Activated CD8-positive, alpha-beta memory T cell treated with anti-CD3 and anti-CD28 coated beads, Interleukin-2, amount 50 U/mL, for 24 hours (primary cell): ENCODE results near the gene IFT22.
"Not testable (repeated sequence)": the region's sequence is repeated elsewhere in the genome, so short reads cannot be mapped to it uniquely, and the experiment has no call there.

Source experiments
- DNase-seq: peaks from one replicate; pipeline ENCODE4 v3.0.0-alpha.2; 2020; ENCODE audit errors: extremely low read depth

IFT22 gene

DNA sequence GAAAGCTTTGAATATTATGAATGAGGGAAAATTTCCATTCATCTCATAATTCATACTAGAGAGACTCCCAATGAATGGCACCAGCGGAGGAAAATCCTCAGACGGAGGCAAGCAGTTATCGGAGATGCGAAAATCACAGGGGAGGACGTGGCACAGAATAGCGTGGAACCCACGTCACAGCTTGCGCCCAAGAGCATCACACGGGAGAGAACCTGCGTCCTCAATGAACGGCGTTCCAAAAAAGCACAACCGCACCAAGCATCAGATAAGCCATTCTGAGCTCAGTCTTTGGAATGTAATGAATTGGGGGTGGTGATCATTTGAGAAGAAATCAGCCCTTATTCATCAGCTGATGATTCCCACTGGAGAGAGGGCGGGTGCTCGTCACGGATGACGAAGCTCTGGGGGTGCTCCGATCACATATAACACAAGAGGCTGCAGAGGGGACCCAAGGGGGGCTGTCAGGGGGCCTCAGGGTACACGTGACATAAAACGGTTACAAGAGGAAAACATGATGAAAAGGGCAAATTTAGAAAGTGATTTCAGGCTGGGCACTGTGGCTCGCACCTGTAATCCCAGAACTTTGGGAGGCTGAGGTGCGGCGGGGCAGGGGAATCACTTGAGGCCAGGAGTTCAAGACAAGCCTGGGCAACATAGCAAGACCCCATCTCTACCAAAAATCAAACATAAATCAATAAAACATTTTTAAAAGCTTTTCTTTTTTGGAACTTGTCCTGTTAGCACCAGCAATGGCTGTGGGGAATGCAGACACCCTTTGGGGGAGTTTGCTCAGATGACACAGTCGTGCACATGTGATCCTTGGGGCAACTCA lies 42.9 kb downstream of the IFT22 start:
- DNase-seq, result no peak

GRCh38 chr7:101277155-101277554 lies 44.5 kb downstream of the IFT22 start:
- DNase-seq, result no peak

- DNase-seq, result no peak
These were observed 48.4 kb downstream of the IFT22 start for GRCh38 chr7:101273206-101273605.

- DNase-seq, result no peak
These were observed 50.6 kb downstream of the IFT22 start for GRCh38 chr7:101271021-101271420.

- DNase-seq, result no peak
These were observed 51.9 kb downstream of the IFT22 start for GRCh38 chr7:101269664-101270063.

DNA sequence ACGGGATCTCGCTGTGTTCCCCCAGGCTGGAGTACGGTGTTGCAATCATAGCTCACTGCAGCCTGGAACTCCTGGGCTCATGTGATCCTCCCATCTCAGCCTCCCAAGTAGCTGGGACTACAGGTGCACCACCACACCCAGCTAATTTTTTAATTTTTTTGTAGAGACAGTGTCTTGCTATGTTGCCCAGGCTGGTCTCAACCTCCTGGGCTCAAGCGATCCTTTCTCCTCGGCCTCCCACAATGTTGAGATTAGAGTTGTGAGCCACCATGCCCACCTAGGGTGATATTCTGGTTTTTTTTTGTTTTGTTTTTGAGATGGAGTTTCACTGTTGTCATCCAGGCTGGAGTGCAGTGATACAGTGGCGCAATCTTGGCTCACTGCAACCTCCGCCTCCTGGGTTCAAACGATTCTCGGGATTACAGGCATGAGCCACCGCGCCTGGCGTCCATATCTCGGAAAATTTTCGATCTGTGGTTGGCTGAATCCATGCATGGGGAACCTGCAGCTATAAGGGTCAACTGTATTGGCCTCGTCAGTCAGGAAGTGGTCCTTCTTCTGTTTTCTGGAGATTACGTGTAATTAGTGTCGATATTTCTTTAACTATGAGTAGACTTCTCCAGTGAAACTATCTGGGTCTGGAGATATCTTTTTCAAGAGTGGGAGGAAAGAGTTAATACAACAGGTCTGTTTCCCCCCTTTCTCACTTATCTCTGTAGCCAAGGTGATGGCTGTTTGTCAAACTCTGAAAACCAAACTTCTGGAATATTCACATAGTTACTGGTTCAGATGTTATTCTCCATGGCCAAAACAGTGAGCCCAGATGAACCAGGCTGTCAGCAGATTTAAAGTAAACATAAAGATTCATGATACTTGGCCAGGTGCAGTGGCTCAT lies 55.7 kb downstream of the IFT22 start:
- no peak for DNase-seq

- DNase-seq, result not testable (repeated sequence)
These were observed 57.4 kb downstream of the IFT22 start for GRCh38 chr7:101264102-101264706.
